A673 (cell line): ENCODE measurements around the gene NTNG1. TPM values are rescaled to one million over a fixed set of nuclear protein-coding genes. Genes with fewer than 3 reads are reported as not detected.

ENCODE experiments used
- BruUV-seq: library from RNA; stranded (reverse); fragments of 400-500 nt; replicated peaks from 2 replicates; lab custom pipeline; 2021; lab: Mats Ljungman, UMichigan
- CTCF ChIA-PET: fragments of 300-600 bp; sonication (Branson Sonifier 250); formaldehyde crosslinking; loops from one replicate; lab custom pipeline; 2022; ENCODE audit warnings: antibody characterized with exemption; lab: Charles Lee
- POLR2A ChIA-PET: fragments of 300-600 bp; sonication (Branson Sonifier 250); formaldehyde crosslinking; loops from one replicate; lab custom pipeline; 2022; ENCODE audit warnings: antibody characterized with exemption; ENCODE audit not compliant: low non-redundant PET; lab: Charles Lee
- DNase-seq: peaks from one replicate; pipeline ENCODE4 v3.0.0-alpha.2; 2015; ENCODE audit warnings: low spot score
- H3K27ac ChIP-seq: fragments of 200-600 bp; sonication (generic); 2 replicates; pipeline ENCODE4 v1.5.1; 2016; ENCODE audit warnings: mixed run types, low read depth, mild to moderate bottlenecking, mixed read lengths, antibody characterized with exemption, low read length; ENCODE audit not compliant: poor library complexity, severe bottlenecking
- H3K27me3 ChIP-seq: fragments of 200-600 bp; sonication (generic); replicated peaks from 2 replicates; pipeline ENCODE4 v1.6.1; 2017; ENCODE audit warnings: mixed run types, low read depth, mild to moderate bottlenecking, mixed read lengths, antibody characterized with exemption, low read length; ENCODE audit not compliant: insufficient read depth, poor library complexity
- H3K36me3 ChIP-seq: fragments of 200-600 bp; sonication (generic); 2 replicates; pipeline ENCODE4 v1.6.1; 2016; ENCODE audit warnings: mixed run types, mild to moderate bottlenecking, mixed read lengths, antibody characterized with exemption, low read length; ENCODE audit not compliant: insufficient read depth, poor library complexity, severe bottlenecking
- H3K4me1 ChIP-seq: fragments of 200-600 bp; sonication (generic); 2 replicates; pipeline ENCODE4 v1.6.1; 2017; ENCODE audit warnings: mixed run types, mild to moderate bottlenecking, mixed read lengths, antibody characterized with exemption, low read length; ENCODE audit not compliant: insufficient read depth, poor library complexity, severe bottlenecking
- H3K4me3 ChIP-seq: fragments of 200-600 bp; sonication (generic); 2 replicates; pipeline ENCODE4 v1.5.1; 2016; ENCODE audit warnings: low read depth, mixed run types, mild to moderate bottlenecking, mixed read lengths, low read length; ENCODE audit not compliant: poor library complexity, severe bottlenecking
- H3K9me3 ChIP-seq: fragments of 200-600 bp; sonication (generic); 2 replicates; pipeline ENCODE4 v1.6.1; 2016; ENCODE audit warnings: mixed run types, low read depth, mild to moderate bottlenecking, mixed read lengths, antibody characterized with exemption, low read length; ENCODE audit not compliant: poor library complexity, severe bottlenecking
- EZH2 ChIP-seq: fragments of 200-600 bp; sonication (generic); IDR thresholded peaks from 2 replicates; pipeline ENCODE4 v1.6.1; 2017; ENCODE audit warnings: borderline replicate concordance, low read depth, mild to moderate bottlenecking, mixed read lengths, antibody characterized with exemption, low read length; ENCODE audit not compliant: poor library complexity, severe bottlenecking
- intact Hi-C: fragments of 100-400 bp; cut with micrococcal nuclease; formaldehyde crosslinking; loops from one replicate; pipeline ENCODE4 v1.10.0; 2022; ENCODE audit not compliant: unreplicated experiment
- total RNA-seq: library from RNA; stranded (reverse); gene quantifications from 2 replicates; pipeline ENCODE4 v1.2.3, GENCODE V29; 2021
- TF ChIP-seq, protein P1 (sequence below): fragments of 300-800, 200-600 bp; sonication (generic); conservative IDR thresholded peaks from 2 replicates; pipeline ENCODE4 v1.5.1; 2017; ENCODE audit warnings: low read depth, mild to moderate bottlenecking, antibody characterized with exemption, low read length, moderate library complexity, mixed read lengths

The NTNG1 gene
- total RNA-seq, 1 experiment from 2014 or later, result 91.5 TPM

DNA sequence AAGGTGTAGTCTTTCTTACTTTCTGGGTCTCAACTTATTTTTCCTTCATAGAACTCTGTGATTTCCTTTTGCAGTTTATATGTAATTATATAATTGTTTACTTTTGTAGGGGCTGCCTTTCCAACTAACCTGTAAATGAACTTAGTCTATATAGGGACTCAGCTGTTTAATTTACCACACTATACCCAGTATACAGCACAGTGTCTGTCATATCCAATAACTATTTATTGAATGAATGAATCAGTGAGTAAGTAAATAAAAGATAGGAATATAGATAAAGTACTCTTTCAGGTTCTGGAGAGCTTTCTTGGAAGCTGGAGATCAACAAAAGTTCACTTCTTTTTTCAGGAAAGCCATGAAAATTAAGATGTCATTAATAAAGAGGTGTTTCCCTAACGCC lies 174.8 kb downstream of the NTNG1 start:
- ChIA-PET CTCF (no interaction called here), POLR2A (no interaction called here)
- TF ChIP-seq EZH2, result no peak
- TF ChIP-seq, protein P1, sequence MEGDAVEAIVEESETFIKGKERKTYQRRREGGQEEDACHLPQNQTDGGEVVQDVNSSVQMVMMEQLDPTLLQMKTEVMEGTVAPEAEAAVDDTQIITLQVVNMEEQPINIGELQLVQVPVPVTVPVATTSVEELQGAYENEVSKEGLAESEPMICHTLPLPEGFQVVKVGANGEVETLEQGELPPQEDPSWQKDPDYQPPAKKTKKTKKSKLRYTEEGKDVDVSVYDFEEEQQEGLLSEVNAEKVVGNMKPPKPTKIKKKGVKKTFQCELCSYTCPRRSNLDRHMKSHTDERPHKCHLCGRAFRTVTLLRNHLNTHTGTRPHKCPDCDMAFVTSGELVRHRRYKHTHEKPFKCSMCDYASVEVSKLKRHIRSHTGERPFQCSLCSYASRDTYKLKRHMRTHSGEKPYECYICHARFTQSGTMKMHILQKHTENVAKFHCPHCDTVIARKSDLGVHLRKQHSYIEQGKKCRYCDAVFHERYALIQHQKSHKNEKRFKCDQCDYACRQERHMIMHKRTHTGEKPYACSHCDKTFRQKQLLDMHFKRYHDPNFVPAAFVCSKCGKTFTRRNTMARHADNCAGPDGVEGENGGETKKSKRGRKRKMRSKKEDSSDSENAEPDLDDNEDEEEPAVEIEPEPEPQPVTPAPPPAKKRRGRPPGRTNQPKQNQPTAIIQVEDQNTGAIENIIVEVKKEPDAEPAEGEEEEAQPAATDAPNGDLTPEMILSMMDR, result no peak
- DNase-seq, result no peak
- Histone ChIP-seq H3K27me3 (no peaks in the 10 kb centered on the region), H3K4me1 (peaks cover 10% of the 10 kb centered on the region), H3K36me3 (no peaks in the 10 kb centered on the region), H3K9me3 (no peaks in the 10 kb centered on the region), H3K4me3 (no peak overlapping the region), H3K27ac (no peak overlapping the region)
- intact Hi-C loops, result no loop called here
- no TSS peak for BruUV-seq

DNA sequence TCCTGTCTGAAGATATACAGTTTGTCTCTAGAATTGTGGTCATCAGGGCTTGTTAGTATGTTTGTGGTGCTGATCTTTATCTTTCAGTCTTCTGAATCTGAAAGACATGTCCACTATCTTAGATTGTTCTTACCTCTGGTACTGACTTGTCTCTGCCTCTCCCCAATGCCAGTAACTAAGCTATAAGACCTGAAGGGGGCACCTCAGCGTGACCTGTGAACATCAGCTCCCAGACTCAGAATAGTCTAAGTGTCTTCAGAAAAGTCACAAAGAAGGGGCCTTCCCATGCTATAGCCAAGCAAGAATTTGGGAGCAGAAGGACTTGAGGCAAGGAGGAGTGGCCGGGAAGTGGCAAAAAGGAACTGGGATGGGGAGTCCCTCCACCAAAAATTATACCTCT lies 178.1 kb downstream of the NTNG1 start:
- H3K36me3 ChIP-seq, result no peaks in the 10 kb centered on the region
- CTCF ChIA-PET, result no interaction called here
- DNase-seq, result no peak
- TF ChIP-seq, protein P1, result no peak
- TF ChIP-seq EZH2, result no peak
- no peak overlapping the region for H3K4me3 ChIP-seq
- no peaks in the 10 kb centered on the region for H3K27me3 ChIP-seq
- POLR2A ChIA-PET, result no interaction called here
- peaks cover 23% of the 10 kb centered on the region for H3K4me1 ChIP-seq
- BruUV-seq, result no TSS peak
- no peak overlapping the region for H3K27ac ChIP-seq
- no peaks in the 10 kb centered on the region for H3K9me3 ChIP-seq
- intact Hi-C loops, result no loop called here

DNA sequence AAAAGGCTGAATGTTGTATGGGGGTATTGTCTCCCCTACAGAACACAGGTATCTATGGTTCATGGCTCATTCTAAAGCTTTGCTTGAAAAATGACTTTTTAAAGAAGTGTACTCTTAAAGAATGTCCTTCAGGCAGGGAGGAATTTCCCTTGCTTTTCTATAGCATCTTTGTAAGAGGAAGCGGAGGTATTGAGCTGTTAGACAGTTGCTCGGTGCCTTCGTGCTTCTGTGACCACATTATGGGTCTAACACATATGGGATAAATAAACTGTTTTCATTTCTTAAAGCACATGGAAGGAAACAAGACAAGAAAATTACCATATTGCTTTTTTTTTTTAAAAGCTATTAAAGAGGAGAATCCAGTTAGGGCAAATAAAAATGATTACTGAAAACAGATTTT lies 182.9 kb downstream of the NTNG1 start:
- peaks cover 34% of the 10 kb centered on the region for H3K4me1 ChIP-seq
- BruUV-seq, result no TSS peak
- TF ChIP-seq, protein P1, result no peak
- no peak for TF ChIP-seq EZH2
- ChIA-PET CTCF (no interaction called here), POLR2A (no interaction called here)
- DNase-seq, result no peak
- H3K27me3 ChIP-seq, result no peaks in the 10 kb centered on the region
- no peak overlapping the region for H3K27ac ChIP-seq
- peaks cover 12% of the 10 kb centered on the region for H3K36me3 ChIP-seq
- no peak overlapping the region for H3K4me3 ChIP-seq
- intact Hi-C loops, result no loop called here
- H3K9me3 ChIP-seq, result no peaks in the 10 kb centered on the region
